ENCODE data around the gene CALY.
"Not testable (repeated sequence)": the region's sequence is repeated elsewhere in the genome, so short reads cannot be mapped to it uniquely, and the experiment has no call there.

Gene CALY, protein sequence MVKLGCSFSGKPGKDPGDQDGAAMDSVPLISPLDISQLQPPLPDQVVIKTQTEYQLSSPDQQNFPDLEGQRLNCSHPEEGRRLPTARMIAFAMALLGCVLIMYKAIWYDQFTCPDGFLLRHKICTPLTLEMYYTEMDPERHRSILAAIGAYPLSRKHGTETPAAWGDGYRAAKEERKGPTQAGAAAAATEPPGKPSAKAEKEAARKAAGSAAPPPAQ

DNA sequence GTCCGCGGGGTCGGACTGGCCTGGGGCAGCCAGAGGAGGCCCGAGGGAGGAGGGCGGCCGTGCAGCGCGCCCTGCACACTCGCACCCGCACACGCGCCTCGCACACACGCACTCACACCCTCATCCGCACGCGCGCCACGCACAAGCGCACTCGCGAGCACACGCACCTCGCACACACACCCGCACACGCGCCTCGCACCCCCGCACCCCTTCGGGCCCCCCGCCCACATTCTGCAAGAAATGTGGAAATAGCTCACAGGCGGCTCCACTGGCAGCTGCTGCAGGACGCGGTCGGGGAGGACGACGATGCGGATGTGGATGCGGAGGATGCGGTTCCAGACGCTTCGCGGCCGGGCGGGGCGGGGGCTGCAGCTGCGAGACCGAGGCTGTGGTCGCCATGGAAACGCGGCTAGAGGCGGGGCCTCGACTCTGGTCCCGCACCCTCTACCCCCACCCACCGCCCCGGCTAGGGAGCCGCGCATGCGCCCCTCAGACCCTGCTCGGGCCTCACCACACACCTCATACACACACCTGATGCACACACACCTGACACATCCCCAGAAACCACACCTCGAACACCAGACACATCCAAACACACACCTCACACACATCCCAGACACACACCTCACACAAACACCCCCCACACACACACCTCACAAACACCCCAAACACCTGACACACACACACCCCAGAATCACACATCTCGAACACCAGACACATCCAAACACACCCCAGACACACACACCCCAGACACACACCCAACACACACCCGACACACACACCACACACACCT lies at the start of gene CALY:
TSS of gene CALY (minus strand) at position 320 of the 793 bp plus-strand sequence. CDS start 7,907 bp downstream, outside the sequence.
- peak; percentile 92 for DNase-seq

DNA sequence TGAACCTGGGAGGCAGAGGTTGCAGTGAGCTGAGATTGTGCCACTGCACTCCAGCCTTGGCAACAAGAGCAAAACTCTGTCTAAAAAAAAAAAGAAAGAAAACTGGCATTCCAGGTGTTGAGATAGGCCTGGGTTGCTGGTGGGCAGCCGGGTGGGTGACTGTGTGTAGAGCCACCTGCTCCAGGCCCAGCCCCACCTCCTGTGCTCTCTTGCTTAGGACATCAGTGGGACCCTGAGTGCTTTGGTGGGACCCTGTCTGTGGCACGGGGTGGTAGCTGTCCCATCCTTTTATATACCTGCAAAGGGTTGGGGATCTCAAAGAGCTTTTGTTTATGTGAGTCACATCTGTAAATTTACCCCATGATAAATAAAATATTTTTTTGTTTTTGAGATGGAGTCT lies 48.5 kb upstream of the CALY start:
- DNase-seq, result no peak

DNA sequence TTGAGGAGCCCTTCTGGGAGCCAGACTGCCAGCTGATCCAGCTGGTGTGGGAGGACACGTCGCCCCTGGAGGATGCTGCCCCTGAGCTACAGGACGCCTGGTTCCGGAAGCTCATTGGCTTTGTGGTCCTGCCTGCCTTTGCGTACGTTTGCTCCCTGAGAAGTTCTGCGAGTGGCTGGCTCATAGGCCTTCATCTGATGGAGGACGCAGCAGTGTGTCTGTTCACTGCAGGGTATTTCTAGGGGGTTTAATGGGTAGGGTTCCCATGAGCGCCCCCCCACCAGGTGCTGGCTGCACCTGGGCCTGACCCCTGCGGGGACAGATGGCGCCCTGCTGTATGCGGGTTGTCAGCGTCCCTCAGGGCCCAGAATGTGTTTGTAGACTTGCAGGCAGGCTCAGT lies 47.4 kb upstream of the CALY start:
- no peak for DNase-seq

DNA sequence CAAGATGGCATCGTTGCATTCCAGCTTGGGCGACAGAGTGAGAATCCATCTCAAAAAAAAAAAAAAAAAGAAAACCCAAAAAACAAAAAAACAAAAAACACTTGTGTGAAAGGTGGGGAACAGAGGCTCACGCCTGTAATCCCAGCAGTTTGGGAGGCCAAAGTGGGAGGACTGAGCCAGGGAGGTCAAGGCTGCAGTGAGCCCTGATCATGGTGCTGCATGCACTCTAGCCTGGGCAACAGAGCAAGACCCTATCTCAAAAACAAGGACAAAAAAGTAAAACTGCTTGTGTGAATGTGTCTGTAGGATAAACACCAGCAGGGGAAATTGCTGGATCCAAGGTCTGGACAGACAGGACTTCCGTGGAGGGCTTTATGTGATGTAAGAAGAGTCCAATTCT lies 46.9 kb upstream of the CALY start:
- no peak for DNase-seq

DNA sequence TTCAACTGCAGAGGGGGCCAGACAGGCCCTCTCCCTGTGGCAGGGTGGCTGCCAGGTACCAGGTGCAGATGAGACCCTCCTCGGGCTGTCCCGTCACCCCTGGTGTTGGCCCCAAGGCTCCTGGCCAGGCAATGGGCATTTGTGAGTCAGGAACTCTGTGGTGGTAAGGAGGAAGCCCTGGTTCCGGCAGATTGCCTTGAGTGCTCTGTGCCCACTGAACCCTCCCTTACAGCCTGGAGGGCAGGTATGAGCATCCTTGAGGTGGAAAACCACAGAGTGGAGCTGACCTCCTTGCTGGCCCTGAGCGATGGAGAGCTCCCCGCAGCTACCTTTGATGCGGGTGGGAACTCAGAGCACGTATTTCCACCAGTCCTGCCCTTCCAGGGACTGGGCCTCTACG lies 44.3 kb upstream of the CALY start:
- no peak for DNase-seq

DNA sequence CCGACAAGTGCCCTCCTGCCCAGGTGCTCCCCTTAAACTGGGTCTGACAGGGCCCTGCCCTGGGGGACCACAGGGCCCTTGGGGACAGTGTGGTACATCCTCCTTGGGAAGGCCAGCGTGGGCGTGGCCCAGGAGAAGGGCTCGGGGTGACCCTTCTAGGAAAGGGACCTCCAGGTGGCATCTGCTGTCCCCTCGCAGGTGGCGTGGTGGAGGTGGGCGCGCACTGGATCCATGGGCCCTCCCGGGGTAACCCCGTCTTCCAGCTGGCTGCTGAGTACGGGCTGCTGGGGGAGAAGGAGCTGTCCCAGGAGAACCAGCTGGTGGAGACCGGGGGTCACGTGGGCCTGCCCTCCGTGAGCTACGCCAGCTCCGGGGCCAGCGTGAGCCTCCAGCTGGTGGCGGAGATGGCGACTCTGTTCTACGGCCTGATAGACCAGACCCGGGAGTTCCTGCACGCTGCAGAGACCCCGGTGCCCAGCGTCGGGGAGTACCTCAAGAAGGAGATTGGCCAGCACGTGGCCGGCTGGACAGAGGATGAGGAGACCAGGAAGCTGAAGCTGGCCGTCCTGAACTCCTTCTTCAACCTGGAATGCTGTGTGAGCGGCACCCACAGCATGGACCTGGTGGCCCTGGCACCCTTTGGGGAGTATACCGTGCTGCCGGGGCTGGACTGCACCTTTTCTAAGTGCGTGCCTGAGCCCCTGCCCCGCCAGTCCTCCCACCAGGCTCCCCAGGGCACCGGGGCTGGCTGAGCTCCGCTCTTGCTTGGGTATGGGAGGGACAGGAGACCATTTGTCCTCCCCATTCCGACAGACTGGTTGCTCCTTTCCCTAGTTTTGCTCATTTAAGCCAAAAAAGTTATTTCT lies 43.3 kb upstream of the CALY start:
- no peak for DNase-seq

DNA sequence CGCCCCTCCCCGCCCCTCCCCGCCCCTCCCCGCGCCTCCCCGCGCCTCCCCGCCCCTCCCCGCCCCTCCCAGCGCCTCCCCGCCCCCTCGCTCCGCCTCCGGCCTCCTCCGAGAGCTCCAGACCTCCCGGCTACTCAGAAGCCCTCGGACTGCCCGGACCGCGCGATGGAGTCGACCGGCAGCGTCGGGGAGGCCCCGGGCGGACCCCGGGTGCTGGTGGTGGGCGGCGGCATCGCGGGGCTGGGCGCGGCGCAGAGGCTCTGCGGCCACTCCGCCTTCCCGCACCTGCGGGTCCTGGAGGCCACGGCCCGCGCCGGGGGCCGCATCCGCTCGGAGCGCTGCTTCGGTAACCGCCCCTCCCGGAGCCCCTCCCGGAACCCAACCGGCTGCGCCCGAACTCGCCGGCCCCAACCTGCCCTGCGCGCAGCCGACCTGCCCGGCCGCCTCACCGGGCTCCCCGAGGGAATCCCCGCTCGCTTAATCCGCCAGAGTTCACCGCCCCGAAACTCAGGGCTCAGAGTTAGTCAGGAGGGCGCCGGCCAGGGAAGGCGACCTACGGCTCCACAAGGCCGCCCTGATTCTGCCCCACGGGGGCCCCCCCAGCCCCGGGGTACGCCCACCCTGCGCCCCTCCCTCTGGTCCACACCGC lies 42.6 kb upstream of the CALY start, which contains the start of gene PAOX:
TSS of gene PAOX (plus strand) at position 111 of the 649 bp plus-strand sequence. CDS start at position 166, 55 bp downstream.
- DNase-seq, result peak; percentile 73

DNA sequence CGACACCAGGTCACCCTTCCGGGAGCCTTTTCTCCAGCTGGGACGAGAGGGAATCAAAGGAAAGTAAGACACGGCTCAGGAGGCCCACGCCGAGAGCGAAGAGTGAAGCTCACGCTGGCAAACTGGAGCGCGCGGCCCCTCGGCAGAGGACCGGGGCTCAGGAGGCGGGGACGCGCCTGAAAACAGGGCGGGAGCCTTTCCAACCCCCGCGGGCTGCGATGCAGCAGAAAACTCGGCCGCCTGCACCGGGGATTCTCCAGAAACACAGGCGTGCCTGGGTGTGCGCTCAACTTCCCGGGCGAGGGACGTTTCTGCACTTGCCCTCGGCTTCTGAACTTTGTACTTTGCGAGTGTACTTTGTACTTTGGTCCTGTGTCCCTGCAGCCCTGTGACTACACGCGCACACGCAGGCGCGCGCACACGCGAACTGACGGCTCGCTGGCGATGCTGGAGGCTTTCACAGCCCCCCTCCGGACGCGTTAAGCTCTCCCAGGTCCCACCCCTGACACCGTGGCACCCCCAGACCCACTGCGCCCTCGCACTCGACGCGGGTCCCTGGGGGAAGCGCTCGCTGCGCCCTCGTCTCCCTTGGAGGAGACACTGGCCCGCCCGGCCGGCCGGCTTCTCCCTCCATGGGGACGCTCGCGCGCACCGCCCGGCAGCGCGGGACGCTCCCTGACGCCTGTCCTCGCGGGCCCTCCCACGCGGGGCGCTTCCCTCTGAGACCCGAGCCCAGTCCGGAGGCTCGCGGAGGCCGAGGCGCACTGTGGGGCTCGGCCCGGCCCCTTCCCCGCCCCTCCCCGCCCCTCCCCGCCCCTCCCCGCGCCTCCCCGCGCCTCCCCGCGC lies 41.8 kb upstream of the CALY start:
- peak; percentile 56 for DNase-seq

DNA sequence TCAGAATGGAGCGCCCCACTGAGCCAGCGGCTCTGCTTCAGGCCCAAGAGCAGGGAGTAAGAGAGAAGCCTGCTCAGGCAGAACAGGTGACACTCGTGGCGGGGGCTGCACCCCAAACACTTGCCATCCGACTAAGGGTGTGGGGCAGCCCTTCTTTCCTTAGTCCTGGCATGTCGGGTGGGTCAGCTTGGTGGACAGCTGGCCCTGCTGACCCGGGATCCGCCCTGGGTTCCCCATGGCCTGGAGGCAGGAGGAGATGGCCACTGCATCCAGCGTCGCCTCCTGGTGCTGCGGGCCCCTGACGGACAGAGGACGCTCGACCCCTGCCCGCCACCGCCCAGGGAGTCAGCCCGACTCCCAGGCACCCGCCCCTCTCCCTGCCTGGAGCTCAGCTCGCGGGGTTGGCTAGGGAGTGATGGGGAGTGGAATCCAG lies 41.1 kb upstream of the CALY start:
- no peak for DNase-seq

DNA sequence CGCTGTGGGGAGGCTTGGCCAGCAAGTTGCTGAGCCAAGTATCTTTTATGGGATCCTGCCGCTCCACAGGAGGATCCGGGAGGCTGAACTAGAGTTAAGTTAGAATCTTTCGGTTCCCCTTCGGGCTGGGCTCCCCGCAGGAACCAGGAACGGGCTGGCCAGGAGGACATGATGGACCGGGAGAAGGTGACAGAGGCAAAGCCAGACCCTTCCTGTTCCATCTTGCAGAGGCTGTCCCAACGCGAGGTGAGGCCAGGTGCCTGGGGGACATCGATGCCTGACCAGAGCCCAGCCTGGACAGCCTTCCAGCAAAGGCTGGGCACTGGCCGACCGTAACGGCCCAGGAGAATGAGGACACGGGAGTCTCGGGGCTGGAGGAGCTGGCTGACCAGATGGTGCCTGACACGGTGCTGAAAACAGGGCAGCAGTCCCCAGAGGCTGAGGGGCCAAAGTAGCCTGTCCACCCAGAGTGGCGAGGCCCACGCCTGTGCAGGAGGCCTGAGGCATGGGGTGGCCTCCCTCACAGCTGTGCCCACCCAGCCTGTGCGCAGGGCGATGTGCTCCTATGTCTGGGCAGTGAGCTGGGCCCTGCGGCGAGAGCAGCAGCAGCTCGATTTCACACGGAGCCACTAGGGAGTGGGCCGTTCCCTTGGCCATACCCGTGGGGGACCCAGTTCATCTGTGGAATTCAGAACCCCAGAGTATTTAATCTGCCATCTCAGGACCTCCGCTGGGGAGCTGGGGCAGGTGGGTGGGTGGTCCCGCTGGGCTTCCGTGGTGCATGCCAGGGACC lies 40.5 kb upstream of the CALY start:
- DNase-seq, result no peak

DNA sequence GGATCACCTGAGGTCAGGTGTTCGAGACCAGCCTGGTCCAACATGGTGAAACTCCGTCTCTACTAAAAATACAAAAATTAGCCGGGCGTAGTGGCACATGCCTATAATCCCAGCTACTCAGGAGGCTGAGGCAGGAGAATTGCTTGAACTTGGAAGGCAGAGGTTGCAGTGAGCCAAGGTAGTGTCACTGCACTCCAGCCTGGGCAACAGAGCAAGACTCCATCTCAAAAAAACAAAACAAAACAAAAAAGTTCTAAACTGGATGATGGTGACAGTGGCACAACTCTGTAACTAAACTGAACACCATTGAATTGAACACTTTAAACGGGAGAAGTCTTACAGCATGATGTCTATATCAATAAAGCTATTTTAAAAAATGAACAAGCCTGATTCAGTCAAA lies 39.5 kb upstream of the CALY start:
- DNase-seq, result not testable (repeated sequence)

DNA sequence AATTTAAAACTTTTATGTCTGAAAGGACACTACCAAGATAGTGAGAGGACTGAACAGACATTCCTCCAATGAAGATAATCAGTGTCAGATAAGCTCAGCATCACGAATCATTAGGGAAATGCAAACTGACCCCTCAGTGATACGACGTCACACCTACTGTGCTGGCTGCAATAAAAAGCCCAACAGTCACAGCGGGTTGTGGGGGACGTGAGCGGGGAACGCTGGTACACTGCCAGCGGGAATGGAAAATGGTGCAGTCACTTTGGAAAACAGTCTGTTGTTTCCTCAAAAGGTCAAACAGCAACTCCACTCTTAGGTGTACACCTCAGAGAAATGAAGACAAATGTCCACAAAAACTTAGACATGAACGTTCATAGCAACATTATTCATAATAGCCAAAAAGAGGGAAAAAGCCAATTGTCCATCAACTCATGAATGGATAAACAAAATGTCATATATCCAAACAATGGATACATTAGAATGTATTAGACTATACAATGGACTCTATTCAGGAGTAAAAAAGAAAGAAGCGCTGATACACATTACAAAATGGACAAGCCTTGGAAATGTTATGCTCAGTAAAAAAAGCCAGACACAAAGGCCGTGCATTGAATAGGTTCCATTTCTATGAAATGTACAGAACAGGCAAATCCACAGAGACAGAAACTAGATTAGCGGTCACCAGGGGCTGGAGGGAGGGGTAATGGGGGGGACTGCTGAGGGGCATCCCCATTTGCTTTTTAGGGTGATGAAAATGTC lies 38.8 kb upstream of the CALY start:
- DNase-seq, result no peak

DNA sequence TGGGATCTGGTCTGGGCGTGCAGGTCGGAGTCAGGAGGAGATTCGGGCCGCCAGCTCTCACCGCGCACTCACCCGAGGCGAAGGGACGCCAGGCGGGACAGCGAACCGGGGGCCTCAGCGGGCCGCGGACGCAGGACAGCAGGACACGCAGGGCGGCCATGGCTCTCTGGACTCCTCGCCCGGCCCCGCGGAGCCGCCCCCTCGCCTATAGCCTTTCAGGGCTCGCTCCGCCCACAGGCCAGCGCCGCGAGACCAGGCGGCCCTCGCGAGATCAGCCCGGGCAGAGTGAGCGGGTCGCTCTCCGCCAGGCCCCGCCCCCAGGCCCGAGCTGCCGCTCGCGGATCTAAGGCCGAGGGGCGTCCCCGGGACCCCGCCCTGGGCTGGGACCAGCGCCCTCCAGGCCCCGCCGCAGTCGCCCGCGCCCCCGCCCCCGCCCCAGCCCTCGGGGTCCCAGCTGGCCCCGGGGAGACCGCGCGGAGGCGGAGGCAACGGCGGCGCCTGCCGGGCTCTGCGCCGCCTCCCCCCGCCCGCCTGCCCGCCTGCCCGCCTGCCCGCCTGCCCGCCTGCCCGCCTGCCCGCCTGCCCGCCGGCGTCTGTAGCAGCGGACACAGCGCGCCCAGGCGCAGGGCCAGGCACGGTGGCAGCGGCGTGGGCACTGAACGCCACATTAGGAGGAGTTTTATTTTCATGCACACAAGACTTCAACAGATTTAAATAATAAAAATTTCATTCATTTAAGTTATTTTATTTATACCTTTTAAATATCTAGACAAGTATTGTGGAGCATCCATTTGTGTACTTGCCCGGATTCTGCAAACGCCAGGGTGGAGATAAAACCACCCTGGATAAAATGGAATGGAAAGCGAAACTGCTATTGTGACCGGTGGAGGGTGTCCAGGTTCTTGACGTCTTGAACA lies 36.7 kb upstream of the CALY start, which contains the start of gene ECHS1:
TSS of gene ECHS1 (minus strand) at position 181 of the 917 bp plus-strand sequence. CDS start at position 160, 21 bp downstream.
- DNase-seq, result peak; percentile 94

DNA sequence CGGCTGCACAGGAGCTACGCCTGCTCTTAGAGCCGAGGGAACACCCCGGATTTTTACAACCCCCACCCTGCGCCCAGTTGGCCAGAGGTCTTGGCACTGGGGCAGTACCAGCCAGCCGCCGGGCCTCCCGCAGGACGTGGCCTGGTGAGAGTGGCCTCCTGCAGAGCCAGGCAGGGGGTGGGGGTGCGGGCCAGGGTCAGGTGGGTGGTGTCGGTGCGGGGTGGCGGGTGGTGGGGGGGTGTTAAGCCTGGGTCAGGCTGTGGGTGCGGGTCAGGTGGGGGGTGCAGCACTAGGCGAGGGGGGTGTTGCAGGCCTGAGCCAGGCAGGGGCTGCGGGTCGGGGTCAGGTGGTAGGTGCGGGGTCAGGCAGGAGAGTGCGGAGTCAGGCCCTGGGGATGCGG lies 35.8 kb upstream of the CALY start:
- no peak for DNase-seq

DNA sequence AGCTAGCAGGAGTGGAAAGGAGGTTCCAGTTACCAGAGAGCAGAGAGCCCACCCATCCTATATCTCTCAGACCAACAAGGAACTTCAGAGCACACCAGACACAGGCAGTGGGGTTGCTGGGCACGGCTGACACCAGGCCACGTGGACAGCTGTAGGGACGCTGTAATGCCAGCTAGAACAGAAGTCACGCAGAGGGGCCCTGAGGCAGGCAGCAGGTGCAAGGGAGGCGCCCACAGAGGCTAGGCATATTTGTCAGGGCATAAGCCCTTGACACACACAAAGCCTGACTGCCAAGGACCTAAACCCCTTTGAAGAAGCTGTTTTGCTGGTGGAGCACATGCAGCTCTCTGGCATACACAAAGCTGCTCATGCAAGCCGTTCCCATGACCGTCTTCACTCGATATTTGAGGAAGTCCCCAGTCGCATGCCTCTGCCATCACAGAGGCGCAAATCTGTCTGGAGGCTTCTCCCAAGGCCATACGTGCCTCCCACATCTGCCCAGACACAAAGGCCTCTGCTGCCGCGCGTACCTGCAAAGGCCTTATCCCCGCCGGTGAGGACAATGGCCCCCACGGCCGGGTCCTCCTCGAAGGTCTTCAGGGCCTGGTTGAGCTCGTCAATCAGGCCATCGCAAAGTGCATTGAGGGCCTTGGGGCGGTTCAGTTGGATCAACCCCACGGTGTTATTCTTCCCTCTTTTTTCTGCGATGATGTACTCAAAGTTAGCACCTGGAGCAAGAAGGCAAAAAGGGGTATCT lies 33.5 kb upstream of the CALY start:
- DNase-seq, result no peak

DNA sequence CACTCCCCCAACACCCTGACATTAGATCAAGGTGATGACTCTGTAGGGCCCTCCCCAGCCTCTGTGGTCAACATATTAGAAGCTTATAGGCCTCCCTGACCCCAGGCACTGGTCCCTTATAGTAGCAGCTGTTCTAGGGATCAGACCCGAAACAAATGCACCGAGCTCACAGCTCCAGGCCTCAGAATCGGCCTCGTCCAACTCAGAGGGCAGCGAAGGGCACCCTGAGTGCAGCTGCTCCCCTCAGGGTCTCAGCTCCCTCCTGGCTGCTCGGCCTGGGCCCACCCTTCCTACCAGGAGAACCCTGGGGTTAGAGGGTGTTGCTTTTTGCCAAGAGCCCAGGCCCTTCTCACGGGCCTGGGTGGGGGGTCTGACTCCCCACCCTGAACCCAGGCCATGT lies 31.5 kb upstream of the CALY start:
- no peak for DNase-seq

DNA sequence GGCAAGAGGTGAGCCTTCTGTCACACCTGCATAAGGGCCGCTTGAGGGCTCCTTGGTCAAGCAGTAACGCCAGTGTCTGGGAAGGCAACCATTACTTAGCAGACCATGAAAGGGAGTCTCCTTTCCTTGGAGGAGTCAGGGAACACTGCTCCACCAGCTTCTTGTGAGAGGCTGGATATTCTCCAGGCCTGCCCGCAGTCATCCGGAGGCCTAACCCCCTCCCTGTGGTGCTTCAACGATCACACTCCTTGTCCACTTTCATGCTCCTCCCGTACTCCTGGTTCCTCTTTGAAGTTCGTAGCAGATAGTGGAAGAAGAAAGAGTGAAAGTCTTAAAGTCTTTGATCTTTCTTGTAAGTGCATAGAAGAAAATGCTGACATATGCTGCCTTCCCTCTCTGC lies 30.8 kb upstream of the CALY start:
- not testable (repeated sequence) for DNase-seq

DNA sequence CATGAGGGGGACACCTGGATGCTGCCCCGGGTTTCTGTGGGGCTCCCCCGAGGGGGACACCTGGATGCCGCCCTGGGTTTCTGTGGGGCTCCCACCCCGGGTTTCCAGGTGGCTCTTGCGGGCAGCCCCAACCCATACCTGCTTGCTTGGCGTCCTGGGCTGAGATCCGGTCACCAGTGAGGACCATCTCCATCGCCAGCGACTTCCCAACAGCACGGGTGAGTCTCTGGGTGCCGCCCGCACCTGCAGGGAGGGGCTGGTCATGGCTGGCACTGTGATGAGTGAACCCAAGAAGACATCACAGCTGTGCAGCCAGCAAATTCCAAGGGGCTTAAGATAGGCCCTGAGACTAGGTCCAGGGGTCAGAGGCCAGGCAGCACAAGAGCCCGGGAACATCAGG lies 30.1 kb upstream of the CALY start:
- no peak for DNase-seq

Data from CD4-positive, alpha-beta T cell treated with Interleukin-21 for 1 hour (primary cell).